GM18511 (cell line): ENCODE measurements around the gene GLIS2.
A peak's percentile ranks its signal among the peaks of the same experiment; 100 is the strongest.

Experiments
- ATAC-seq: cut with Tn5 transposase; IDR thresholded peaks from one replicate; pipeline ENCODE4 v1.9.1; 2021; ENCODE audit warnings: mild to moderate bottlenecking, moderate library complexity; ENCODE audit not compliant: unreplicated experiment

GLIS2 gene

GRCh38 chr16:4315186-4316107, at the start of gene GLIS2:
Gene GLIS2, plus strand, starts transcription at chr16:4316067. Its CDS starts 16,214 bp downstream, at chr16:4332281.
- ATAC-seq = peak; percentile 51

DNA sequence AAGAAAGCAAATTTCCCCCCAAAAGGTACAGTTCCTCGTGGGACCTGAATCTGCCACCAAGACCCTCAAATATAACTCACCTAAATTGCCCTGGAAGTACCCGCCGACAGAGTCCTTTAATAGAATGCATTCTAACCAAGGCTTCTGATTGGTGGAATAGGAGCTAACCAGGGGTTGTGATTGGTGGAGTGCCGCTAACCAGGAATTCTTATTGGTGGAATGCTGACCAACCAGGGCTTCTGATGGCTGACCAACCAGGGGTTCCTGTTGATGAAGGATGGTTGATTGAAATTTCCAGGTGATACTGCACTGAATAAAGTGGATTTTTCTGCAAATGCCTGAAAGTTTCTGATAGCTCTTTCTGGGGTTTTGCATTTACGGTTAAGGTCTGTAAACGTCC, 49.5 kb upstream of the GLIS2 start:
- ATAC-seq = no peak

GRCh38 chr16:4270091-4270490, 45.8 kb upstream of the GLIS2 start:
- no peak for ATAC-seq

- ATAC-seq = no peak
These were observed 45.3 kb upstream of the GLIS2 start for GRCh38 chr16:4270595-4270994.

GRCh38 chr16:4271176-4272113, 44.4 kb upstream of the GLIS2 start:
- ATAC-seq = peak; percentile 70

- peak; percentile 15 for ATAC-seq
These were observed 43.5 kb upstream of the GLIS2 start for GRCh38 chr16:4272114-4272956.

DNA sequence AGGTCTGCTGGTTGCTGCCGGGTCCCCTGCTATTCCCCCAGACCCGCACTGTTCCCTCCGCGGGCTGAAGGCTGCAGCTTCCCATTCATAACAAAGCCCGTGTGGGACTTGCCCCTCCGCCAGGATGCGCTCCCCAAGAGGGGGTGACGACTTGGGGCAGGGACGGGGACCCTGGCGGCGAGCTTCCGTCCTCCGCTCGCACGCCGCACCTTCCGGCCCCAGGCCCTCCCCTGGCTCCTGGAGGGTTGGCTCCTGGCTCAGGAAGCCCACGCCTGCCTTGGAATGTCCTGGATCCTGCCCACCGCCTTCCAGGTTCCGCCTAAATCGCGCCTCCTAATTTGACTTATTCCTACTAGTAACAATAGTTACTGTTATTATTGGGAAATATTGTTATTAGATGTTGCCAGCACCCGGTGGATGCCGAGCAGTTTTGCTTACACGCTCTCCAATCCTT, 42.0 kb upstream of the GLIS2 start:
- ATAC-seq = peak; percentile 15

- ATAC-seq = no peak
These were observed 40.0 kb upstream of the GLIS2 start for GRCh38 chr16:4275861-4276260.

DNA sequence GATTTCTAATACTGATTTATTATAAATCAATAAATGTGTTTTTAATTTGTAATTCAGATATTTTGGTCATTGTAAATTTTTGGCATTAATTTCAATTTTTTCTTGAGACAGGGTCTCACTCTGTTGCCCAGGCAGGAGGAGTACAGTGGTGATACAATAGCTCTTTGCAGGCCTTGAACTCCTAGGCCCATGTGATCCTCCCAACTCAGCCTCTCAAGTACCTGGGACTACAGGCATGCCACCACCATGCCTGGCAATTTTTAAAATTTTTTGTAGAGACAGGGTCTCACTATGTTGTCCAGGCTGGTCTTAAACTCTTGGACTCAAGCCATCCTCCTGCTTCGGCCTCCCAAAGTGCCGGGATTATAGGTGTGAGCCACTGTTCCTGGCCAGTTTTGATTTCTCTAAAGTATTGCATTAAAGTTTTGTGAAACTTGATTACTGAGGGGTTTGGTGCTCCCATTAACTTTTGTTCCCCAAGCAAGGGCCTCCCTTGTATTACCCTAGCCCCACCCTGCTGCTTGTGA, 37.8 kb upstream of the GLIS2 start:
- ATAC-seq = no peak

GRCh38 chr16:4280625-4281024, 35.2 kb upstream of the GLIS2 start:
- no peak for ATAC-seq

DNA sequence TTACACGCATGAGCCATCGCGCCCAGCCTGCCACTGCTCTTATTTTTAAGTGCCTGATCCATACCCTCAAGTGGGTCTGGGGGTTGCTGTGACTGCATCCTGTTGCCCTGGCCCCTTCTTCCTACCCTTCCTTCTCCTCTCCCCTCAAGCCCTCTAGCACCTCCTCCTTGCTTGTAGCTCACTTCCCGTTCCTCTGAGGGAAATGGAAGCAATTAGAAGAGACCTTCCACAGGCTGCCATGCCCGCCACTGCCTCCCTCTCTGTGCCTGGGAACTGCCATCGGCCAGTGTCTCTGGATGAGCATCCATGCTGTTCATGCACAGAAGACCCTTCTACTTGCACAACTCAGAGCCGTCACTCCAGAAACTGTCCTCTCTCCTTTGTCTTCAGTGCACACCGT, 32.4 kb upstream of the GLIS2 start:
- no peak for ATAC-seq

DNA sequence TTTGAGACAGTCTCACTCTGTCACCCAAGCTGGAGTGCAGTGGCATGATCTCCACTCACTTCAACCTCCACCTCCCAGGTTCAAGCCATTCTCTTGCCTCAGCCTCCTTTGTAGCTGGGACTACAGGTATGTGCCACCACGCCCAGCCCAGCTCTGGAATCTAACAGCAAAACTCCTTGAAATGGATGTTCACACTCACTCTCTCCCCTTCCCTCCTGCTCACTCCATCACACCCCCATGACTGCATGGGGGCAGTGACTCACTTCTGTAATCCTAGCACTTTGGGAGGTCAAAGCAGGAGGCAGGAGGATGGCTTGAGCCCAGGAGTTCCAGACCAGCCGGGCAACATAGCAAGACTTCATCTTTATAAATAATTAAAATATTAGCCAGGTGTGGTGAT, 31.9 kb upstream of the GLIS2 start:
- ATAC-seq = no peak

DNA sequence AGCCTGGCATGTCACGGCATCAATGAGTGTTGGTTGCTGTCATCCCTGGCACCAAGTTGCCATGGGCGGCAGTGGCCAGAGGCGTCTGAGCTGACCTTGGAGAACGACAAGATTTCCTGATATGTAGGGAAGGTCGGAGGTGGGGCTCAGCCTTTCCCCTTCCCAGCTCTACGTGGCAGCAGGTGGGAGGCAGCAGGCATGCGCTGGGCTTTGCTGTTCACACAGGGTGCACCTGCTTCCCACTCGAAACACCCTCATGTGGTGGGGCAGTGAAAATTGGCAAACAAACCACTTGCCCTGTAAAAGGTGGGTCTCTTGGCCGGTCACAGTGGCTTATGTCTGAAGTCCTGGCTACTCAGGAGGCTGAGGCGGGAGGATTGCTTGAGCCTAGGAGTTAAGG, 30.7 kb upstream of the GLIS2 start:
- ATAC-seq = no peak

DNA sequence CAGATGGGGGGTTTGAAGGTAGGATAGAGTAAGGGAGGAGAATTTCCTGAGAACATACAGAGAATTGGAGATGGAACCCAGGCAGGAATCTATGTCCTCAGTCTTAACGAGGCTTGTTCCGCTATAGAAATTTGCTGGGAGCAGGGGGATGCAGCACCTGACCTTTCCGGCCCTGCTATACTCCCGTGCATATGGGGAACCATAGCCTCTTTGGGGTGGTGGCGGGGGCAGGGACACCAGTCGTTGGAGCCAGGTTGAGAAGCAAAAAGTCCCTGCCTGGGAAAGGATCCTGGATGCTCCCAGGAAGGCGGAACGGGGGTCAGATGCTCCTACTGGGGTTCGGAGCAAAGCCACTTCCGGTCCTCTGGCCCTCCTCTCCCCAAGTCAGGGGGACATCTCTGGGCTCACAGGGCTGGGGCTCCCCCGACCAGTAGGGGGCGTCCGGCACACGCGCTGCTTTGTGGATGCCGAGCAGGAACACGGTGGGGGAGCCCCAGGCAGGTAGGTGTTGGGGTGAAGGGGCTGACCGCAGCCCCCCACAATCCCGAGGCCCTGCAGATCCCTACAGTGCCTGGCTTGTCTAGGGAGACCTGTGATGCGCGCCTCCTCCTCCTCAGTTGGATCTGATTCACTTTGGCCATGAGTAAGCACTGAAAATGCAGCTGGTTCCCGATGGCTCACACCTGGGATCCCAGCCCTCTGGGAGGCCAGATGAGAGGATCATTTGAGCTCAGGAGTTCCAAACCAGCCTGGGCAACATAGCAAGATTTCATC, 27.5 kb upstream of the GLIS2 start:
- ATAC-seq = peak; percentile 79

- no peak for ATAC-seq
These were observed 25.5 kb upstream of the GLIS2 start for GRCh38 chr16:4290236-4290830.

- ATAC-seq = no peak
These were observed 24.2 kb upstream of the GLIS2 start for GRCh38 chr16:4291699-4292098.

DNA sequence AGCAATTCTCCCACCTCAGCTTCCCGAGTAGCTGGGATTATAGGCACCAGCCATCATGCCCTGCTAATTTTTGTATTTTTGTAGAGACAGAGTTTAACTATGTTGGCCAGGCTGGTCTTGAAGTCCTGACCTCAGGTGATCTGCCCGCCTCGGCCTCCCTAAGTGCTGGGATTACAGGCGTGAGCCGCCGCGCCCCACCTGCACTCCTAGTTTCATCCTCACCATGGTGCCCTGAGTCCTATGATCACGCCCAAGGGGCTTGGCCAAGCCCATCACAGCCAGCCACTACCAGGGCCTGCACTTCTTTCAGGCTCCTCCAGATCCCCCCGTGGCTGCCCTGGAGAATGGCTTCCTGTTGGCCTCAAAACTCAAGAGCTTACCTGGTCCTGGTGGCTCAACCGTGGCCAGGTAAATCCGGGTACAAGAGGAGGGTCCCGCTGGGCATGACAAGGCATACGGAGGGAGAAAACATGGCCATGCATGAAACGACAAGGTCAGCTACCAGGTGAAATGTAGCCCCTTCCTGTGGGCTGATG, 22.6 kb upstream of the GLIS2 start:
- ATAC-seq = no peak

DNA sequence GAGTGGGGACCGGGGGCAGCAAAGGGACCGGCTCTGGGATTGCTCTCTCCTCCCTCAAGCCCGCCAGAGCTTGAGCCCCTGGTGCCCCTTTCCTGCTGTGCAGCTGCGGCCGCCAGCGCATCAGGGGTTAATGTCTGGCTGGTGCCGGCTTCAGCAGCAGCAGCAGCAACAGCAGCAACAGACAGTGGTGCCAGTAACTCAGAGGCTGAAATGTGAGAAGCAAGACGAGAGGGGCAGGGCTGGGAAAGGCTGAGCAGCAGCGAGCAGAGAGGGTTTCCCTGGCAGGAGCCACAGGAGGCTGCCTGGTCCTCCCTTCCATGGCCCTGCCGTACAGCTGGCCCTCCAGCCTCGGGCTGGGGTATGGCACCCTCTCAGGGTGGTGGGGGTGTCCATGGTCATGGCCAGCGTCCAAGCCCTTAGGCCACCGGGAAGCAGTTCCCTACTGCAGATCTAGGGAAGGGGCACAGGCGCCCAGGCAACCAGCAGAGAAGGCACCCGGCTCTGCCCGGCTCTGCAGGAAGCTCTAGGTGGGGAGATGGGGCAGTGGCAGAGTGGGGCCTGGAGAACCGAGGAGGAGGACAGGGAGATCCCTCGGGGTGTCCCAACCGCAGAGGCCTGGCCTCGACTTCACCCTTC, 21.9 kb upstream of the GLIS2 start:
- ATAC-seq = no peak
